HG02678 (cell line): ENCODE results near the gene SCUBE1.
"Not testable (repeated sequence)": the region's sequence is repeated elsewhere in the genome, so short reads cannot be mapped to it uniquely, and the experiment has no call there.

Source experiments
- ATAC-seq: cut with Tn5 transposase; IDR thresholded peaks from one replicate; pipeline ENCODE4 v1.9.1; 2021; ENCODE audit warnings: mild to moderate bottlenecking, moderate library complexity; ENCODE audit not compliant: unreplicated experiment

SCUBE1 gene

GRCh38 chr22:43287441-43287840 lies 55.7 kb downstream of the SCUBE1 start:
- ATAC-seq: no peak

- no peak for ATAC-seq
Observed at GRCh38 chr22:43281394-43281793, 61.8 kb downstream of the SCUBE1 start.

GRCh38 chr22:43280523-43280886 lies 62.7 kb downstream of the SCUBE1 start:
- not testable (repeated sequence) for ATAC-seq

GRCh38 chr22:43279867-43280522 lies 63.2 kb downstream of the SCUBE1 start:
- no peak for ATAC-seq

GRCh38 chr22:43277987-43278601 lies 65.1 kb downstream of the SCUBE1 start:
- ATAC-seq: no peak

- ATAC-seq: no peak
Observed at GRCh38 chr22:43277091-43277490, 66.1 kb downstream of the SCUBE1 start.

GRCh38 chr22:43276321-43276720 lies 66.9 kb downstream of the SCUBE1 start:
- ATAC-seq: no peak

- ATAC-seq: no peak
Observed at GRCh38 chr22:43275545-43276317, 67.4 kb downstream of the SCUBE1 start.

GRCh38 chr22:43274595-43275240 lies 68.5 kb downstream of the SCUBE1 start:
- ATAC-seq: no peak

GRCh38 chr22:43273902-43274484 lies 69.2 kb downstream of the SCUBE1 start:
- no peak for ATAC-seq

GRCh38 chr22:43272869-43273318 lies 70.3 kb downstream of the SCUBE1 start:
- ATAC-seq: no peak

GRCh38 chr22:43272301-43272700 lies 70.9 kb downstream of the SCUBE1 start:
- no peak for ATAC-seq

GRCh38 chr22:43270949-43271348 lies 72.2 kb downstream of the SCUBE1 start:
- ATAC-seq: no peak

- no peak for ATAC-seq
Observed at GRCh38 chr22:43270314-43270908, 72.8 kb downstream of the SCUBE1 start.

- no peak for ATAC-seq
Observed at GRCh38 chr22:43269646-43270045, 73.5 kb downstream of the SCUBE1 start.

GRCh38 chr22:43269246-43269645 lies 73.9 kb downstream of the SCUBE1 start:
- no peak for ATAC-seq

GRCh38 chr22:43267981-43268660 lies 75.1 kb downstream of the SCUBE1 start:
- ATAC-seq: no peak

- no peak for ATAC-seq
Observed at GRCh38 chr22:43267332-43267980, 75.7 kb downstream of the SCUBE1 start.

GRCh38 chr22:43266076-43266475 lies 77.1 kb downstream of the SCUBE1 start:
- ATAC-seq: no peak
